Keratinocyte (primary cell): Measurements from ENCODE around the gene RNU7-1. TPM values are rescaled to one million over a fixed set of nuclear protein-coding genes. Genes with fewer than 3 reads are reported as not detected.
"Not testable (repeated sequence)": the region's sequence is repeated elsewhere in the genome, so short reads cannot be mapped to it uniquely, and the experiment has no call there.

ENCODE experiments used
- DNase-seq: peaks from one replicate; pipeline ENCODE4 v3.0.0-alpha.2; 2011; ENCODE audit warnings: low read depth, missing footprints, low spot score
- FAIRE-seq: peaks from 2 replicates; lab custom pipeline; 2011; peaks lifted over from hg19 to GRCh38; lab: Jason Lieb, UNC
- H2AFZ ChIP-seq: 2 replicates; pipeline ENCODE4 v1.6.0; 2012; ENCODE audit warnings: low read length, control low read depth, inconsistent platforms; ENCODE audit not compliant: control insufficient read depth
- H3K27ac ChIP-seq: 2 replicates; pipeline ENCODE4 v1.5.1; 2011; ENCODE audit warnings: low read length; ENCODE audit not compliant: control insufficient read depth, insufficient read depth
- H3K27me3 ChIP-seq: 3 replicates; pipeline ENCODE4 v1.6.0; 2011; ENCODE audit warnings: low read length; ENCODE audit not compliant: control insufficient read depth, insufficient read depth; ENCODE audit errors: extremely low read depth
- H3K36me3 ChIP-seq, 2 experiments: 2 replicates in 1 of 2; 3 replicates in 1 of 2; pipeline ENCODE4 v1.5.1; 2011; ENCODE audit warnings: low read length in 2 of 2, mild to moderate bottlenecking in 1 of 2; ENCODE audit not compliant: control insufficient read depth in 2 of 2, insufficient read depth in 2 of 2; ENCODE audit errors: extremely low read depth in 1 of 2
- H3K4me1 ChIP-seq: 3 replicates; pipeline ENCODE4 v1.5.1; 2011; ENCODE audit warnings: low read length; ENCODE audit not compliant: control insufficient read depth, insufficient read depth; ENCODE audit errors: extremely low read depth
- H3K4me2 ChIP-seq: 3 replicates; pipeline ENCODE4 v1.6.0; 2011; ENCODE audit warnings: low read depth, low read length; ENCODE audit not compliant: control insufficient read depth, insufficient read depth; ENCODE audit errors: extremely low read depth
- H3K4me3 ChIP-seq, 3 experiments: fragments of 200-600 bp in 1 of 3; sonication (generic) in 1 of 3; 2 replicates in 2 of 3; 3 replicates in 1 of 3; pipeline ENCODE4 v1.5.1; 2011 to 2016; ENCODE audit warnings: low read length in 3 of 3, mild to moderate bottlenecking in 3 of 3, control low read depth in 2 of 3, inconsistent platforms in 1 of 3, low read depth in 1 of 3, mixed read lengths in 1 of 3, mixed run types in 1 of 3, moderate library complexity in 1 of 3; ENCODE audit not compliant: control insufficient read depth in 2 of 3, insufficient read depth in 2 of 3; ENCODE audit errors: extremely low read depth in 1 of 3
- H3K79me2 ChIP-seq: 2 replicates; pipeline ENCODE4 v1.6.0; 2012; ENCODE audit warnings: low read length; ENCODE audit not compliant: control insufficient read depth, insufficient read depth
- H3K9ac ChIP-seq: 3 replicates; pipeline ENCODE4 v1.6.0; 2011; ENCODE audit warnings: low read length; ENCODE audit not compliant: control insufficient read depth, insufficient read depth; ENCODE audit errors: extremely low read depth
- H3K9me1 ChIP-seq: 3 replicates; pipeline ENCODE4 v1.6.0; 2011; ENCODE audit warnings: low read length; ENCODE audit not compliant: control insufficient read depth, insufficient read depth; ENCODE audit errors: extremely low read depth
- H3K9me3 ChIP-seq: 2 replicates; pipeline ENCODE4 v1.5.1; 2012; ENCODE audit warnings: low read depth, low read length; ENCODE audit not compliant: control insufficient read depth
- H4K20me1 ChIP-seq: 3 replicates; pipeline ENCODE4 v1.6.0; 2011; ENCODE audit warnings: low read length; ENCODE audit not compliant: control insufficient read depth, insufficient read depth; ENCODE audit errors: extremely low read depth
- CTCF ChIP-seq, 3 experiments: IDR thresholded peaks in 1 of 3; conservative IDR thresholded peaks in 1 of 3; optimal IDR thresholded peaks in 1 of 3; 2 replicates in 2 of 3; 3 replicates in 1 of 3; pipeline versions ENCODE3 to v1.5.1; 2011; ENCODE audit warnings: low read length in 3 of 3, mild to moderate bottlenecking in 3 of 3, moderate library complexity in 2 of 3, control low read depth in 1 of 3, inconsistent platforms in 1 of 3; ENCODE audit not compliant: insufficient read depth in 2 of 3; ENCODE audit errors: extremely low read depth in 1 of 3
- EZH2 ChIP-seq: IDR thresholded peaks from one replicate; pipeline ENCODE4 v1.6.1; 2012; ENCODE audit warnings: inconsistent platforms, mild to moderate bottlenecking, low read length, moderate library complexity
- dilution Hi-C: fragments of 300-500 bp; cut with MboI; formaldehyde crosslinking; loops from one replicate; pipeline ENCODE4 v1.7.0; 2020; ENCODE audit warnings: low sequenced_read_pairs; ENCODE audit not compliant: extremely low pct_ligation_motif_present
- polyA plus RNA-seq, 5 experiments: library from polyadenylated mRNA; depleted of rRNA in 3 of 5; stranded (reverse) in 3 of 5; stranded (forward) in 1 of 5; unstranded in 1 of 5; fragments of >200 nt; gene quantifications; 1 replicate in 1 of 5; 2 replicates in 3 of 5; 3 replicates in 1 of 5; pipeline versions ENCODE4 v1.2.1 to v1.2.3, GENCODE V29; 2011 to 2012; ENCODE audit warnings: missing spikeins in 2 of 5, low read depth in 1 of 5, low replicate concordance in 1 of 5

RNU7-1 gene
- polyA plus RNA-seq, 1 donor (not counting 4 experiments of a cell fraction or from before 2014, with no cell fraction given) = not detected

DNA sequence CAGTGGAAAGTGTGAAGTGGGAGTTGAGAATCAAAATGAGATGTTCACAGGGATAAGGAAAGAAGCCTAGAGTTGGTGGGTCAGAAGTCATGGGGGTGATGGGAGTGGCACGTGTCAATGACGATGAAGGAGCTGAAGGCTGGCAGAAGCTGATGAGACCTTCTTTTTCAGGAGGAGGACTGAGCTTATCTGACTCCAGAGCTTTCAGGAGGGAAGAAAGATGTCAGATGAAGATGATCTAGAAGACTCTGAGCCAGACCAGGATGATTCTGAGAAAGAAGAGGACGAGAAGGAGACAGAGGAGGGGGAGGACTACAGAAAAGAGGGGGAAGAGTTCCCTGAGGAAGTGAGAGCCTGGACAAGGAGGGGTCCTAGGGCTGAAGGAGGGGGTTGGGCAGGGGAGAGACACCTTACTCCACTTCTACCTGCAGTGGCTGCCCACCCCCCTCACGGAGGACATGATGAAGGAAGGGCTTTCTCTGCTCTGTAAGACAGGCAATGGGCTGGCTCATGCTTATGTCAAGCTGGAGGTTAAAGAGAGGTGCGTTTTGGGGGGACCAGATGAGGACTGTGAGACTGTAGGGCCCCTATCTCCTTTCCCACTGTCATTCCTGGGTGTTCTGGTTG lies 38.1 kb upstream of the RNU7-1 start:
- Histone ChIP-seq H2AFZ (peak overlapping the region; percentile 99), H3K9me3 (no peaks in the 10 kb centered on the region), H3K27ac (no peak overlapping the region), H3K9ac (peak overlapping the region; percentile 91), H3K79me2 (no peaks in the 10 kb centered on the region), H3K4me2 (peak overlapping the region; percentile 96), H3K36me3 (no peaks in the 10 kb centered on the region), H3K27me3 (no peaks in the 10 kb centered on the region), H3K4me1 (peaks cover 13% of the 10 kb centered on the region), H4K20me1 (no peaks in the 10 kb centered on the region), H3K9me1 (no peaks in the 10 kb centered on the region), H3K4me3 (peak overlapping the region; percentile 66 to 99 (median 98))
- no peak for TF ChIP-seq EZH2
- no peak for TF ChIP-seq CTCF (optimal IDR thresholded peaks at IDR 0.05 in 1 of 3, IDR thresholded peaks at IDR 0.05 in 1 of 3, conservative IDR thresholded peaks at IDR 0.05 in 1 of 3; ENCODE audit: extremely low read depth in 1 of 3, insufficient read depth in 2 of 3, low read length in 3 of 3)
- no peak for FAIRE-seq
- dilution Hi-C loops = no loop called here
- no peak for DNase-seq

DNA sequence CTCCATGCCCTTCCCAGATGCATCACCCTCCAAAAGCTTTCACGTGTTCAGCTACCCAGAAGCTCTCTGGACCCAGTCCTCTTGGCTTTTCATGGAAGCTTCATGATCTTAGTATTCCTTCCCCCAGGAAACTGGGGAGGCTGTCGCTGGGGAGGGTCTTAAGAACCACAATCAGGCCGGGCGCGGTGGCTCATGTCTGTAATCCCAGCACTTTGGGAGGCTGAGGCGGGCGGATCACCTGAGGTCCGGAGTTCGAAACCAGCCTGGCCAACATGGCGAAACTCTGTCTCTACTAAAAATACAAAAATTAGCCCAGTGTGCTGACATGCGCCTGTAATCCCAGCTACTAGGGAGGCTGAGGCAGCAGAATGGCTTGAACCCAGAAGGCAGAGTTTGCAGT lies 35.5 kb upstream of the RNU7-1 start:
- H3K27ac ChIP-seq, H3K9me3 ChIP-seq, FAIRE-seq, H2AFZ ChIP-seq, H3K9me1 ChIP-seq, H3K79me2 ChIP-seq, dilution Hi-C loops, H3K4me2 ChIP-seq, H3K27me3 ChIP-seq, DNase-seq, H3K4me3 ChIP-seq, H4K20me1 ChIP-seq, H3K9ac ChIP-seq, H3K36me3 ChIP-seq: not testable (repeated sequence)
- peaks cover 13% of the 10 kb centered on the region for H3K4me1 ChIP-seq
